ENCODE measurements around the gene KLF12.

Gene KLF12

GRCh38 chr13:74166261-74167004 lies 32.2 kb upstream of the KLF12 start:
- H3K36me3 ChIP-seq (ENCODE audit: insufficient read depth, insufficient read length, low read length): no peaks in the 10 kb centered on the region
- no peaks in the 10 kb centered on the region for H3K4me1 ChIP-seq (ENCODE audit: insufficient read depth, insufficient read length)

GRCh38 chr13:74162782-74163181 lies 28.6 kb upstream of the KLF12 start:
- H3K4me1 ChIP-seq (ENCODE audit: insufficient read depth, insufficient read length): no peaks in the 10 kb centered on the region
- H3K36me3 ChIP-seq (ENCODE audit: insufficient read depth, insufficient read length, low read length): no peaks in the 10 kb centered on the region
- H3K9me3 ChIP-seq (ENCODE audit: insufficient read depth, low read length): no peaks in the 10 kb centered on the region
- no peaks in the 10 kb centered on the region for H3K27me3 ChIP-seq (ENCODE audit: insufficient read depth, insufficient read length)
- no peak for TF ChIP-seq YY1 (IDR thresholded peaks at IDR 0.05; ENCODE audit: insufficient read depth, insufficient read length)
- TF ChIP-seq ZNF274 (IDR thresholded peaks at IDR 0.05; ENCODE audit: low read depth, low read length): no peak
- TF ChIP-seq SUZ12 (IDR thresholded peaks at IDR 0.05; ENCODE audit: extremely low read depth, insufficient read depth, insufficient read length): no peak
- no peak overlapping the region for H3K4me3 ChIP-seq (ENCODE audit: insufficient read length, low read depth)
- DNase-seq (ENCODE audit: low read depth, low spot score): no peak
- H3K9ac ChIP-seq (ENCODE audit: insufficient read length, low read depth): no peak overlapping the region

More at GRCh38 chr13:74166261-74167004, 32.2 kb upstream of the KLF12 start:
- Histone ChIP-seq H3K4me3 (ENCODE audit: insufficient read length, low read depth) (no peak overlapping the region), H3K9ac (ENCODE audit: insufficient read length, low read depth) (no peak overlapping the region), H3K9me3 (ENCODE audit: insufficient read depth, low read length) (no peaks in the 10 kb centered on the region), H3K27me3 (ENCODE audit: insufficient read depth, insufficient read length) (no peaks in the 10 kb centered on the region)
- TF ChIP-seq ZNF274 (IDR thresholded peaks at IDR 0.05; ENCODE audit: low read depth, low read length) (no peak), YY1 (IDR thresholded peaks at IDR 0.05; ENCODE audit: insufficient read depth, insufficient read length) (no peak), SUZ12 (IDR thresholded peaks at IDR 0.05; ENCODE audit: extremely low read depth, insufficient read depth, insufficient read length) (no peak)
- no peak for DNase-seq (ENCODE audit: low read depth, low spot score)

GRCh38 chr13:74162135-74162534 lies 27.9 kb upstream of the KLF12 start:
- Histone ChIP-seq H3K9ac (ENCODE audit: insufficient read length, low read depth) (no peak overlapping the region), H3K27me3 (ENCODE audit: insufficient read depth, insufficient read length) (no peaks in the 10 kb centered on the region), H3K9me3 (ENCODE audit: insufficient read depth, low read length) (no peaks in the 10 kb centered on the region), H3K4me1 (ENCODE audit: insufficient read depth, insufficient read length) (no peaks in the 10 kb centered on the region), H3K36me3 (ENCODE audit: insufficient read depth, insufficient read length, low read length) (no peaks in the 10 kb centered on the region), H3K4me3 (ENCODE audit: insufficient read length, low read depth) (no peak overlapping the region)
- DNase-seq (ENCODE audit: low read depth, low spot score): no peak
- TF ChIP-seq YY1 (IDR thresholded peaks at IDR 0.05; ENCODE audit: insufficient read depth, insufficient read length): no peak
- no peak for TF ChIP-seq SUZ12 (IDR thresholded peaks at IDR 0.05; ENCODE audit: extremely low read depth, insufficient read depth, insufficient read length)
- no peak for TF ChIP-seq ZNF274 (IDR thresholded peaks at IDR 0.05; ENCODE audit: low read depth, low read length)

GRCh38 chr13:74158571-74159352 lies 24.6 kb upstream of the KLF12 start:
- H3K9ac ChIP-seq (ENCODE audit: insufficient read length, low read depth): no peak overlapping the region
- H3K4me1 ChIP-seq (ENCODE audit: insufficient read depth, insufficient read length): no peaks in the 10 kb centered on the region
- no peaks in the 10 kb centered on the region for H3K27me3 ChIP-seq (ENCODE audit: insufficient read depth, insufficient read length)
- H3K9me3 ChIP-seq (ENCODE audit: insufficient read depth, low read length): no peaks in the 10 kb centered on the region
- H3K4me3 ChIP-seq (ENCODE audit: insufficient read length, low read depth): no peak overlapping the region
- DNase-seq (ENCODE audit: low read depth, low spot score): no peak
- no peak for TF ChIP-seq ZNF274 (IDR thresholded peaks at IDR 0.05; ENCODE audit: low read depth, low read length)
- TF ChIP-seq YY1 (IDR thresholded peaks at IDR 0.05; ENCODE audit: insufficient read depth, insufficient read length): no peak
- no peak for TF ChIP-seq SUZ12 (IDR thresholded peaks at IDR 0.05; ENCODE audit: extremely low read depth, insufficient read depth, insufficient read length)
- H3K36me3 ChIP-seq (ENCODE audit: insufficient read depth, insufficient read length, low read length): no peaks in the 10 kb centered on the region

GRCh38 chr13:74158028-74158427 lies 23.8 kb upstream of the KLF12 start:
- Histone ChIP-seq H3K9ac (ENCODE audit: insufficient read length, low read depth) (no peak overlapping the region), H3K4me1 (ENCODE audit: insufficient read depth, insufficient read length) (no peaks in the 10 kb centered on the region), H3K9me3 (ENCODE audit: insufficient read depth, low read length) (no peaks in the 10 kb centered on the region), H3K36me3 (ENCODE audit: insufficient read depth, insufficient read length, low read length) (no peaks in the 10 kb centered on the region), H3K27me3 (ENCODE audit: insufficient read depth, insufficient read length) (no peaks in the 10 kb centered on the region), H3K4me3 (ENCODE audit: insufficient read length, low read depth) (no peak overlapping the region)
- DNase-seq (ENCODE audit: low read depth, low spot score): no peak
- TF ChIP-seq ZNF274 (IDR thresholded peaks at IDR 0.05; ENCODE audit: low read depth, low read length) (no peak), SUZ12 (IDR thresholded peaks at IDR 0.05; ENCODE audit: extremely low read depth, insufficient read depth, insufficient read length) (no peak), YY1 (IDR thresholded peaks at IDR 0.05; ENCODE audit: insufficient read depth, insufficient read length) (no peak)

- Histone ChIP-seq H3K4me3 (ENCODE audit: insufficient read length, low read depth) (no peak overlapping the region), H3K9ac (ENCODE audit: insufficient read length, low read depth) (no peak overlapping the region), H3K4me1 (ENCODE audit: insufficient read depth, insufficient read length) (no peaks in the 10 kb centered on the region), H3K27me3 (ENCODE audit: insufficient read depth, insufficient read length) (no peaks in the 10 kb centered on the region), H3K36me3 (ENCODE audit: insufficient read depth, insufficient read length, low read length) (no peaks in the 10 kb centered on the region), H3K9me3 (ENCODE audit: insufficient read depth, low read length) (no peaks in the 10 kb centered on the region)
- TF ChIP-seq SUZ12 (IDR thresholded peaks at IDR 0.05; ENCODE audit: extremely low read depth, insufficient read depth, insufficient read length) (no peak), ZNF274 (IDR thresholded peaks at IDR 0.05; ENCODE audit: low read depth, low read length) (no peak), YY1 (IDR thresholded peaks at IDR 0.05; ENCODE audit: insufficient read depth, insufficient read length) (no peak)
- no peak for DNase-seq (ENCODE audit: low read depth, low spot score)
Measured at GRCh38 chr13:74154981-74155380, 20.8 kb upstream of the KLF12 start.

- no peak for TF ChIP-seq SUZ12 (IDR thresholded peaks at IDR 0.05; ENCODE audit: extremely low read depth, insufficient read depth, insufficient read length)
- no peak for TF ChIP-seq YY1 (IDR thresholded peaks at IDR 0.05; ENCODE audit: insufficient read depth, insufficient read length)
- no peak for TF ChIP-seq ZNF274 (IDR thresholded peaks at IDR 0.05; ENCODE audit: low read depth, low read length)
- H3K4me1 ChIP-seq (ENCODE audit: insufficient read depth, insufficient read length): no peaks in the 10 kb centered on the region
- no peaks in the 10 kb centered on the region for H3K27me3 ChIP-seq (ENCODE audit: insufficient read depth, insufficient read length)
- no peak overlapping the region for H3K4me3 ChIP-seq (ENCODE audit: insufficient read length, low read depth)
- DNase-seq (ENCODE audit: low read depth, low spot score): no peak
- no peaks in the 10 kb centered on the region for H3K36me3 ChIP-seq (ENCODE audit: insufficient read depth, insufficient read length, low read length)
- H3K9ac ChIP-seq (ENCODE audit: insufficient read length, low read depth): no peak overlapping the region
- H3K9me3 ChIP-seq (ENCODE audit: insufficient read depth, low read length): no peaks in the 10 kb centered on the region
Measured at GRCh38 chr13:74153316-74153715, 19.1 kb upstream of the KLF12 start.
